Fibroblast of lung (primary cell): ENCODE results near the gene HTR2A.

Source experiments
- EZH2 ChIP-seq: IDR thresholded peaks from 2 replicates; pipeline ENCODE4 v1.5.1; 2012; ENCODE audit warnings: low read length, control low read depth, mild to moderate bottlenecking; ENCODE audit errors: missing control alignments
- TF ChIP-seq, protein P1 (sequence below), 2 donors: IDR thresholded peaks in 1 of 2; conservative IDR thresholded peaks in 1 of 2; 1 replicate in 1 of 2; 2 replicates in 1 of 2; pipeline ENCODE4 v1.5.1; 2011 to 2012; ENCODE audit warnings: low read length in 2 of 2, control low read depth in 1 of 2, inconsistent platforms in 1 of 2, low read depth in 1 of 2, mild to moderate bottlenecking in 1 of 2

DNA sequence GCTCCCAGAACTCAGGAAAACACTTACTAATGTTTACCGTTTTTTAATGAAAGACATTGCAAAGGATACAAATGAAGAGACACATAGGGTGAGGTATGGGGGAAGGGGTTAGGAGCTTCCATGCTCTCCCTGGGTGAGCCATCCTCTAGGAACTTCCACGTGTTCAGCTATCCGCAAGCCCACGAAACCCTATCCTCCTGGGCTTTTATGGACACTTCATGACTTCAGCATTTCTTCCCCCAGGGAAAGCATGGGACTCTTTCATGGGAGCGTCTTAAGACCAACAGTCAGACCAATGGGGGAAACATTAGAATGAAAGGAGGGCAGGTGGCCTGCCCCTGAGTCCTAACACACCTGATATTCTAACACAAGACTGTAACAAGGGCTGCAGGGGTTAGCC, 93.3 kb downstream of the HTR2A start:
- TF ChIP-seq, protein P1, sequence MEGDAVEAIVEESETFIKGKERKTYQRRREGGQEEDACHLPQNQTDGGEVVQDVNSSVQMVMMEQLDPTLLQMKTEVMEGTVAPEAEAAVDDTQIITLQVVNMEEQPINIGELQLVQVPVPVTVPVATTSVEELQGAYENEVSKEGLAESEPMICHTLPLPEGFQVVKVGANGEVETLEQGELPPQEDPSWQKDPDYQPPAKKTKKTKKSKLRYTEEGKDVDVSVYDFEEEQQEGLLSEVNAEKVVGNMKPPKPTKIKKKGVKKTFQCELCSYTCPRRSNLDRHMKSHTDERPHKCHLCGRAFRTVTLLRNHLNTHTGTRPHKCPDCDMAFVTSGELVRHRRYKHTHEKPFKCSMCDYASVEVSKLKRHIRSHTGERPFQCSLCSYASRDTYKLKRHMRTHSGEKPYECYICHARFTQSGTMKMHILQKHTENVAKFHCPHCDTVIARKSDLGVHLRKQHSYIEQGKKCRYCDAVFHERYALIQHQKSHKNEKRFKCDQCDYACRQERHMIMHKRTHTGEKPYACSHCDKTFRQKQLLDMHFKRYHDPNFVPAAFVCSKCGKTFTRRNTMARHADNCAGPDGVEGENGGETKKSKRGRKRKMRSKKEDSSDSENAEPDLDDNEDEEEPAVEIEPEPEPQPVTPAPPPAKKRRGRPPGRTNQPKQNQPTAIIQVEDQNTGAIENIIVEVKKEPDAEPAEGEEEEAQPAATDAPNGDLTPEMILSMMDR (conservative IDR thresholded peaks at IDR 0.05 in 1 of 2, IDR thresholded peaks at IDR 0.05 in 1 of 2; ENCODE audit: low read depth in 1 of 2, low read length in 2 of 2), result no peak
- no peak for TF ChIP-seq EZH2
